Cardiac muscle cell (in vitro differentiated cells and primary cell): ENCODE data around the gene CTSG. TPM values are rescaled to one million over a fixed set of nuclear protein-coding genes. Genes with fewer than 3 reads are reported as not detected.
"Not testable (repeated sequence)": the region's sequence is repeated elsewhere in the genome, so short reads cannot be mapped to it uniquely, and the experiment has no call there.

Experiments
- DNase-seq, 2 donors: peaks; one replicate each; pipeline versions ENCODE4 v3.0.0 to v3.0.0-alpha.2; 2010 to 2017; ENCODE audit warnings: low read depth in 1 of 2, low spot score in 1 of 2
- H3K27ac ChIP-seq: fragments of 200-600 bp; sonication (generic); 2 replicates; pipeline ENCODE4 v1.5.1; 2016
- H3K27me3 ChIP-seq: fragments of 200-600 bp; sonication (generic); 2 replicates; pipeline ENCODE4 v1.6.0; 2016; ENCODE audit warnings: control low read depth
- H3K36me3 ChIP-seq: fragments of 200-600 bp; sonication (generic); 2 replicates; pipeline ENCODE4 v1.5.1; 2016; ENCODE audit warnings: control low read depth
- H3K4me1 ChIP-seq: fragments of 200-600 bp; sonication (generic); 2 replicates; pipeline ENCODE4 v1.8.1; 2017; ENCODE audit warnings: low read depth, mild to moderate bottlenecking, mixed run types
- H3K4me3 ChIP-seq: fragments of 200-600 bp; sonication (generic); 2 replicates; pipeline ENCODE4 v1.5.1; 2016; ENCODE audit warnings: mild to moderate bottlenecking
- H3K9me3 ChIP-seq: fragments of 200-600 bp; sonication (generic); 2 replicates; pipeline ENCODE4 v1.5.1; 2017; ENCODE audit warnings: low read depth, mild to moderate bottlenecking, control low read depth
- CTCF ChIP-seq: IDR thresholded peaks from 2 replicates; pipeline ENCODE4 v1.5.1; 2012; ENCODE audit warnings: low read depth, mild to moderate bottlenecking, low read length
- polyA plus RNA-seq: library from polyadenylated mRNA; unstranded; fragments of >200 nt; fragmentation: Nextera tagmentation; extraction: Ambion mirVana; gene quantifications from 2 replicates; pipeline ENCODE4 v1.2.1, GENCODE V29; 2016
- total RNA-seq: library from RNA; depleted of rRNA; stranded (reverse); fragments of >200 nt; gene quantifications from 2 replicates; pipeline ENCODE4 v1.2.3, GENCODE V29; 2016

The CTSG gene
- total and polyA plus RNA-seq, 2 experiments from 2014 or later, result not detected

- Histone ChIP-seq H3K4me1 (no peaks in the 10 kb centered on the region), H3K36me3 (no peaks in the 10 kb centered on the region), H3K4me3 (no peak overlapping the region), H3K27ac (no peak overlapping the region), H3K9me3 (no peaks in the 10 kb centered on the region), H3K27me3 (no peaks in the 10 kb centered on the region)
- TF ChIP-seq CTCF, result no peak
- DNase-seq, result no peak
Observed at GRCh38 chr14:24535737-24536136, 40.3 kb downstream of the CTSG start.

- no peaks in the 10 kb centered on the region for H3K36me3 ChIP-seq
- no peaks in the 10 kb centered on the region for H3K9me3 ChIP-seq
- H3K4me3 ChIP-seq, result no peak overlapping the region
- TF ChIP-seq CTCF, result no peak
- no peak for DNase-seq
- no peaks in the 10 kb centered on the region for H3K27me3 ChIP-seq
- no peak overlapping the region for H3K27ac ChIP-seq
- H3K4me1 ChIP-seq, result no peaks in the 10 kb centered on the region
Observed at GRCh38 chr14:24534286-24534685, 41.8 kb downstream of the CTSG start.

- H3K4me3 ChIP-seq, DNase-seq, H3K9me3 ChIP-seq, H3K36me3 ChIP-seq, H3K27ac ChIP-seq, H3K4me1 ChIP-seq, H3K27me3 ChIP-seq: not testable (repeated sequence)
Observed at GRCh38 chr14:24525877-24526620, 50.0 kb downstream of the CTSG start.

Other genes with a start within 250 kb of the CTSG start
- 0.35 and 1.5 TPM in 2 replicates for gene ADCY4, start 241.2 kb downstream of the CTSG start, total RNA-seq
- gene ADCY4, start 241.2 kb downstream of the CTSG start, polyA plus RNA-seq, result 1.2 TPM in 1 of 2 replicates, not detected in the other
- gene RIPK3, start 236.3 kb downstream of the CTSG start, total RNA-seq, result 0.24 TPM in 1 of 2 replicates, not detected in the other
- 0.81 TPM in 1 of 2 replicates, not detected in the other for gene RIPK3, start 236.3 kb downstream of the CTSG start, polyA plus RNA-seq
- 56.8 and 117 TPM in 2 replicates for gene NFATC4, start 208.1 kb downstream of the CTSG start, total RNA-seq
- gene NFATC4, start 208.1 kb downstream of the CTSG start, polyA plus RNA-seq, result 83.2 and 120 TPM in 2 replicates
- gene NYNRIN, start 177.2 kb downstream of the CTSG start, total RNA-seq, result 37.2 and 56.2 TPM in 2 replicates
- 21.3 and 30.7 TPM in 2 replicates for gene NYNRIN, start 177.2 kb downstream of the CTSG start, polyA plus RNA-seq
- gene CBLN3, start 146.6 kb downstream of the CTSG start, total RNA-seq, result 2.3 and 3.3 TPM in 2 replicates
- gene CBLN3, start 146.6 kb downstream of the CTSG start, polyA plus RNA-seq, result 3.1 and 5.3 TPM in 2 replicates
- 62.2 and 90.7 TPM in 2 replicates for gene KHNYN, start 146.3 kb downstream of the CTSG start, total RNA-seq
- gene KHNYN, start 146.3 kb downstream of the CTSG start, polyA plus RNA-seq, result 34.7 and 35.7 TPM in 2 replicates
- gene SDR39U1, start 133.5 kb downstream of the CTSG start, total RNA-seq, result 60.4 and 63.9 TPM in 2 replicates
- 163 TPM in 2 replicates for gene SDR39U1, start 133.5 kb downstream of the CTSG start, polyA plus RNA-seq
- gene CMA1, start 68.0 kb downstream of the CTSG start, total RNA-seq, result not detected in 2 replicates
- not detected in 2 replicates for gene CMA1, start 68.0 kb downstream of the CTSG start, polyA plus RNA-seq
- gene GZMH, start 33.4 kb upstream of the CTSG start, total RNA-seq, result not detected in 2 replicates
- not detected in 2 replicates for gene GZMH, start 33.4 kb upstream of the CTSG start, polyA plus RNA-seq
- not detected in 2 replicates for gene GZMB, start 57.9 kb upstream of the CTSG start, total RNA-seq
- gene GZMB, start 57.9 kb upstream of the CTSG start, polyA plus RNA-seq, result not detected in 2 replicates